ENCODE measurements around the gene BEX5.

- TF ChIP-seq CTCF (IDR thresholded peaks at IDR 0.05) (no peak), ZFX (IDR thresholded peaks at IDR 0.05; ENCODE audit: borderline replicate concordance) (no peak)
Observed at GRCh38 chrX:102115748-102116147, 40.0 kb downstream of the BEX5 start.
